ENCODE results near the gene CAVIN2. TPM values are rescaled to one million over a fixed set of nuclear protein-coding genes. Genes with fewer than 3 reads are reported as not detected.

The CAVIN2 gene
- total RNA-seq, 1 donor from 2014 or later = 182 TPM

DNA sequence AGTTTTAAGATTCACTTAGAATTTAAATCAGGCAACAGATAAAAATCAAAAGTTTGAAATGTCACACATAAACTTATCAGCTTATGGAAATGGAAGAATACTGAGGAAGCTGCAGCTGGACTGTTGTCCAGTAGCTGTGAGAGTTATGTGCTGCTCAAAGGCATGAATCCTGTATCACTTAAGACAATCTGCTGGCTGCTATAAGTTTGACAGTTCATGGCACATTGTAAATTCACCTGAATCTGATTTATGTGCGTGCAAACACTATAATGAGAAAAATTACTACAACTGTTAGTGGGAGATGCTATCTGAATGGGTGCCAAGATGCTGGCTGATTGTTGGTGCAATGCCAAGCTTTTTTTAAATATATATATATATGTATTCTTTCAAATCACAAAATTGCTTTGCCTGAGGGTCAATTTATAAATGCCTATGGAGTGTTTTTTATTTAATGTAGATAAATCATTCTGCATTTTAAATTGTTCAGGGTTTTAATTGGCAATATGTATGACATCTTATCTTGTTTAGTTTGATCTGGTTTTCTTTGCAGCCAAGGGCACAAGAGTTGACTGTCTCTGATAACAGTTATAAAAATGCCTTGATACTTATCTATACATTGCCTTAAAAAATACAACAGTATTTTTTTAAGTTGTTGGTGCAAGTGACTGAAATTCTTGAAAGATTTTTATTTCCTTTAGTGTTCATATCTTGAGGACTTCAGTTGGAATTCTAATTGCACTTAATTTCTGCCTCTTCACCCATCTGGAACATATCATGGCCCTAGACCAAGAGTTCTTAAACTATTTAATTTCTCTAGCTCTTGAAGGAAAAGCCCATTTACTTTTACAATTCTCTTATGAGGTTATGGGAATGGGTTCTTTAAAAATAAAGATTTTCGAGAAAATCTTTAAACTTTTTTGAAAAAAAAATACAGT lies 48.7 kb downstream of the CAVIN2 start:
- DNase-seq (no peak), ATAC-seq (no peak)
- H3K36me3 ChIP-seq = no peaks in the 10 kb centered on the region
- H3K4me3 ChIP-seq = no peak overlapping the region
- H3K9me3 ChIP-seq = no peaks in the 10 kb centered on the region
- no peaks in the 10 kb centered on the region for H3K27me3 ChIP-seq (ENCODE audit: low read depth)
- no peaks in the 10 kb centered on the region for H3K4me1 ChIP-seq
- no peak overlapping the region for H3K27ac ChIP-seq
- TF ChIP-seq, protein P1, sequence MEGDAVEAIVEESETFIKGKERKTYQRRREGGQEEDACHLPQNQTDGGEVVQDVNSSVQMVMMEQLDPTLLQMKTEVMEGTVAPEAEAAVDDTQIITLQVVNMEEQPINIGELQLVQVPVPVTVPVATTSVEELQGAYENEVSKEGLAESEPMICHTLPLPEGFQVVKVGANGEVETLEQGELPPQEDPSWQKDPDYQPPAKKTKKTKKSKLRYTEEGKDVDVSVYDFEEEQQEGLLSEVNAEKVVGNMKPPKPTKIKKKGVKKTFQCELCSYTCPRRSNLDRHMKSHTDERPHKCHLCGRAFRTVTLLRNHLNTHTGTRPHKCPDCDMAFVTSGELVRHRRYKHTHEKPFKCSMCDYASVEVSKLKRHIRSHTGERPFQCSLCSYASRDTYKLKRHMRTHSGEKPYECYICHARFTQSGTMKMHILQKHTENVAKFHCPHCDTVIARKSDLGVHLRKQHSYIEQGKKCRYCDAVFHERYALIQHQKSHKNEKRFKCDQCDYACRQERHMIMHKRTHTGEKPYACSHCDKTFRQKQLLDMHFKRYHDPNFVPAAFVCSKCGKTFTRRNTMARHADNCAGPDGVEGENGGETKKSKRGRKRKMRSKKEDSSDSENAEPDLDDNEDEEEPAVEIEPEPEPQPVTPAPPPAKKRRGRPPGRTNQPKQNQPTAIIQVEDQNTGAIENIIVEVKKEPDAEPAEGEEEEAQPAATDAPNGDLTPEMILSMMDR (IDR thresholded peaks at IDR 0.05) = no peak
- intact Hi-C loops (cut with DNase I) = no loop called here

DNA sequence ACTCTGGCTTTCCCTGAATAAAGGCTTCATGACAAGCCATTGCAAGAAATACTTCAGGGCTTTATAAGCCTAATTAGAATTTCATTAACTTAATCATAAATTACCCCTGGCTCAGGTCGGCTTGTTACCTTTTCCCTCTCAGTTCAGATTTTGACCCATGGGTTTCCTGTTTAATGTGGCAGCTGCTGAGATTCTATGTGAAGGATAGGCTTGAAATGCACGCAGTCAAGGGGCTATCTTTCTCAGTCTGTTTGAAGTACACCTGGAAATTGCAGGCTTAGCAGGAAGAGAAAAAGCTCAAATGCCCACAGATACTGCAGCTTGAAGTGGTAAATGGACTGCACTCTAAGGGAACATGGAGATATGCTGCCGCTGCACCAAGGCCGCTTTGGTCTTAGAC lies 49.4 kb downstream of the CAVIN2 start:
- H3K4me3 ChIP-seq = no peak overlapping the region
- H3K4me1 ChIP-seq = no peaks in the 10 kb centered on the region
- TF ChIP-seq, protein P1 (IDR thresholded peaks at IDR 0.05) = no peak
- ATAC-seq (no peak), DNase-seq (no peak)
- intact Hi-C loops (cut with DNase I) = no loop called here
- no peak overlapping the region for H3K27ac ChIP-seq
- no peaks in the 10 kb centered on the region for H3K36me3 ChIP-seq
- no peaks in the 10 kb centered on the region for H3K27me3 ChIP-seq (ENCODE audit: low read depth)
- no peaks in the 10 kb centered on the region for H3K9me3 ChIP-seq

DNA sequence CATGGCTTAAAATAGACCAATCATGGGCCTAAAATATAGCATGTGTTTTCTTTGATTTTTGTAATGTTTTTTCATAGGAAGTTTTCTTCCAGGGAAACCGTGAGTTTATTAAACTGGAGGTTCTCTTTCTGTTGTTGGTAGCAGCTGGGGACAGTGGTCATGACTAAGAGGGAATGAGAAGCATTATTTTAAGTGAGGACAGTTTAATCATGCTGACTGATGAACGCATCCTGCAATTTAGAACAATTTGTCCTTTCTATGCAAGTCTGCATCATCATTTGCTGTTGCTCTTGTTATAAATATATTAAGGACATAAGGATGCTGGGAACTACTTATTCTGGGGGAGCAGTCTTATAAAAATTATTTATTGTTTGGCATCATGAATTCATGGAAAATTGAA lies 51.2 kb downstream of the CAVIN2 start:
- H3K27ac ChIP-seq = no peak overlapping the region
- TF ChIP-seq, protein P1 (IDR thresholded peaks at IDR 0.05) = no peak
- H3K36me3 ChIP-seq = no peaks in the 10 kb centered on the region
- H3K9me3 ChIP-seq = no peaks in the 10 kb centered on the region
- no peaks in the 10 kb centered on the region for H3K27me3 ChIP-seq (ENCODE audit: low read depth)
- H3K4me1 ChIP-seq = no peaks in the 10 kb centered on the region
- DNase-seq (no peak), ATAC-seq (no peak)
- H3K4me3 ChIP-seq = no peak overlapping the region
- intact Hi-C loops (cut with DNase I) = no loop called here

DNA sequence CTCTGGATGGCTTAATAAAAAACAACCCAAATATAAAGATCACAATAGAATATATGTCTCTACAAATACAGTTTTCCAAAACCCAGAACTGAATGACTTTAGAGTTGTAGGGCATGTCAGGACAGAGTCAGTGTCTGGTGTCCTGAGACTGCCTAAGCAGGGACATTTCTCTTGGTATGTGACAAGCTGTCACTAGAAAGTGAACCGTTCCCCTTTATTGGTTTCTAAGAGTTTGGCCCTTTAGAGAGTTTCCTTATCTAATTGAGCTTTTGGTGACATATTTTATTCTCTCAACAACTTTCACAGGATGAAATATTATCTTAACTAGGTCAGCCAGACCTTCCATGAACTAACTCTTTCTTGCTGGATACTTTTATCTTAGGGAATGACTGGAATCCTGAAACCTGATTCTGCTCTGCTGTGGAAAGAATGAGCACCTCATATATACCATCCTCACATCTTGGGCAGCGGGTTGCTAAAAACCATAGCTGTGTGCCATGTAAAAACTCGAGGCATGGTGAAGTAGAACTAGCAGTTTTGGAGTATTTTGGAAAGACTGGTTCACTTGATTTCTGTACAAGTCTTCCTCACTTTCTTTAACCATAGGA lies 54.8 kb downstream of the CAVIN2 start:
- intact Hi-C loops (cut with DNase I) = no loop called here
- no peak for ATAC-seq

DNA sequence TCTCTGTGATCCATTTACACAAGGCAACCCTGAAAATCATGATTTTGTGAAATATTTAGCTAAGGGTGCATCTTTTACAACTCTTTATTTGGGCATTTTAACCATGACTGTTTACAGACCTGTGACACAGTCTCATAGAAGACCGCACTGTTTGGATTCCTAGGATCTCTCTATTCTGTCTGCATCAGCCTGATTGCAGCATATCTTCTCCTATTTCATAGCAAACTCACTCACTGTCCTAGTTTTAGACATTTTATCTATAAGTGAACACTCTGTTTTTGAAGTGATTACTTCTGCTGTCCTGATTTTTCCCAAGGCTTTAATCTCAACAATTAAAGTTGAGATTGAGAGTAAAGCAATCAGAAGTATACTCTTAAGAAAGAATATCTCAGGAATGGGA lies 56.2 kb downstream of the CAVIN2 start:
- no peaks in the 10 kb centered on the region for H3K4me1 ChIP-seq
- no peaks in the 10 kb centered on the region for H3K36me3 ChIP-seq
- no peak overlapping the region for H3K4me3 ChIP-seq
- no peak for DNase-seq
- intact Hi-C loops (cut with DNase I) = no loop called here
- ATAC-seq = no peak
- H3K27ac ChIP-seq = no peak overlapping the region
- no peaks in the 10 kb centered on the region for H3K27me3 ChIP-seq (ENCODE audit: low read depth)
- no peaks in the 10 kb centered on the region for H3K9me3 ChIP-seq
- TF ChIP-seq, protein P1 (IDR thresholded peaks at IDR 0.05) = no peak

More for the DNA sequence above, 54.8 kb downstream of the CAVIN2 start:
- Histone ChIP-seq H3K27me3 (ENCODE audit: low read depth) (no peaks in the 10 kb centered on the region), H3K36me3 (no peaks in the 10 kb centered on the region), H3K27ac (no peak overlapping the region), H3K4me3 (no peak overlapping the region), H3K9me3 (no peaks in the 10 kb centered on the region), H3K4me1 (no peaks in the 10 kb centered on the region)
- no peak for DNase-seq
- TF ChIP-seq, protein P1 (IDR thresholded peaks at IDR 0.05) = no peak

All from lower lobe of right lung (tissue), 2 donors.